PC-9 (cell line): Measurements from ENCODE around the gene IGFBP6. TPM values are rescaled to one million over a fixed set of nuclear protein-coding genes. Genes with fewer than 3 reads are reported as not detected.

Source experiments
- BruUV-seq: library from RNA; stranded (reverse); fragments of 400-500 nt; replicated peaks from 2 replicates; lab custom pipeline; 2021; lab: Mats Ljungman, UMichigan
- CTCF ChIA-PET: fragments of 300-600 bp; sonication (Branson Sonifier 250); formaldehyde crosslinking; loops from one replicate; lab custom pipeline; 2022; ENCODE audit warnings: antibody characterized with exemption; lab: Charles Lee
- POLR2A ChIA-PET: fragments of 300-600 bp; sonication (Branson Sonifier 250); formaldehyde crosslinking; loops from one replicate; lab custom pipeline; 2022; ENCODE audit warnings: antibody characterized with exemption; ENCODE audit not compliant: unreplicated experiment; lab: Charles Lee
- DNase-seq, 2 experiments: peaks; one replicate each; pipeline versions ENCODE4 v3.0.0 to v3.0.0-alpha.2; 2015 to 2022; ENCODE audit warnings: mixed read lengths in 1 of 2
- H2AFZ ChIP-seq: fragments of 200-600 bp; sonication (generic); 2 replicates; pipeline ENCODE4 v1.8.1; 2017; ENCODE audit warnings: antibody characterized with exemption
- H3F3A ChIP-seq: fragments of 200-600 bp; sonication (generic); 2 replicates; pipeline ENCODE4 v1.8.1; 2017; ENCODE audit warnings: antibody characterized with exemption, mild to moderate bottlenecking, low read depth; ENCODE audit not compliant: insufficient read depth
- H3K27ac ChIP-seq: fragments of 200-600 bp; sonication (generic); 2 replicates; pipeline ENCODE4 v1.6.1; 2016; ENCODE audit warnings: mixed run types
- H3K27me3 ChIP-seq: fragments of 200-600 bp; sonication (generic); 2 replicates; pipeline ENCODE4 v1.6.1; 2016; ENCODE audit warnings: low read depth, mixed run types; ENCODE audit not compliant: insufficient read depth
- H3K36me3 ChIP-seq: fragments of 200-600 bp; sonication (generic); 2 replicates; pipeline ENCODE4 v1.6.1; 2016; ENCODE audit warnings: low read depth, mixed run types
- H3K4me1 ChIP-seq: fragments of 200-600 bp; sonication (generic); replicated peaks from 2 replicates; pipeline ENCODE4 v1.6.1; 2016; ENCODE audit warnings: mixed run types; ENCODE audit not compliant: insufficient read depth
- H3K4me2 ChIP-seq: fragments of 200-600 bp; sonication (generic); 2 replicates; pipeline ENCODE4 v1.6.1; 2017; ENCODE audit warnings: mixed run types
- H3K4me3 ChIP-seq: fragments of 200-600 bp; sonication (generic); 2 replicates; pipeline ENCODE4 v1.6.1; 2016; ENCODE audit warnings: mixed run types
- H3K79me2 ChIP-seq: fragments of 200-600 bp; sonication (generic); 2 replicates; pipeline ENCODE4 v1.6.1; 2017; ENCODE audit warnings: low read depth, mixed run types
- H3K9me2 ChIP-seq: fragments of 200-600 bp; sonication (generic); 2 replicates; pipeline ENCODE4 v1.8.1; 2017; ENCODE audit warnings: mild to moderate bottlenecking; ENCODE audit not compliant: insufficient read depth
- H3K9me3 ChIP-seq: fragments of 200-600 bp; sonication (generic); 2 replicates; pipeline ENCODE4 v1.8.1; 2016; ENCODE audit warnings: low read depth; ENCODE audit not compliant: insufficient read depth
- H4K20me1 ChIP-seq: fragments of 200-600 bp; sonication (generic); 2 replicates; pipeline ENCODE4 v1.8.1; 2017; ENCODE audit not compliant: insufficient read depth
- CTCF ChIP-seq: fragments of 200-600 bp; sonication (generic); conservative IDR thresholded peaks from 2 replicates; pipeline ENCODE4 v1.6.1; 2017; ENCODE audit warnings: mixed run types, antibody characterized with exemption, mild to moderate bottlenecking, moderate library complexity
- EZH2 ChIP-seq: fragments of 200-600 bp; sonication (generic); IDR thresholded peaks from 2 replicates; pipeline ENCODE4 v1.8.0; 2017; ENCODE audit warnings: antibody characterized with exemption, low read depth
- intact Hi-C: fragments of 100-400 bp; cut with micrococcal nuclease; formaldehyde crosslinking; loops from one replicate; pipeline ENCODE4 v1.10.0; 2022; ENCODE audit not compliant: unreplicated experiment
- total RNA-seq: library from RNA; stranded (reverse); gene quantifications from 2 replicates; pipeline ENCODE4 v1.2.3, GENCODE V29; 2021

Gene IGFBP6
- total RNA-seq, 1 experiment from 2014 or later: 290 TPM

DNA sequence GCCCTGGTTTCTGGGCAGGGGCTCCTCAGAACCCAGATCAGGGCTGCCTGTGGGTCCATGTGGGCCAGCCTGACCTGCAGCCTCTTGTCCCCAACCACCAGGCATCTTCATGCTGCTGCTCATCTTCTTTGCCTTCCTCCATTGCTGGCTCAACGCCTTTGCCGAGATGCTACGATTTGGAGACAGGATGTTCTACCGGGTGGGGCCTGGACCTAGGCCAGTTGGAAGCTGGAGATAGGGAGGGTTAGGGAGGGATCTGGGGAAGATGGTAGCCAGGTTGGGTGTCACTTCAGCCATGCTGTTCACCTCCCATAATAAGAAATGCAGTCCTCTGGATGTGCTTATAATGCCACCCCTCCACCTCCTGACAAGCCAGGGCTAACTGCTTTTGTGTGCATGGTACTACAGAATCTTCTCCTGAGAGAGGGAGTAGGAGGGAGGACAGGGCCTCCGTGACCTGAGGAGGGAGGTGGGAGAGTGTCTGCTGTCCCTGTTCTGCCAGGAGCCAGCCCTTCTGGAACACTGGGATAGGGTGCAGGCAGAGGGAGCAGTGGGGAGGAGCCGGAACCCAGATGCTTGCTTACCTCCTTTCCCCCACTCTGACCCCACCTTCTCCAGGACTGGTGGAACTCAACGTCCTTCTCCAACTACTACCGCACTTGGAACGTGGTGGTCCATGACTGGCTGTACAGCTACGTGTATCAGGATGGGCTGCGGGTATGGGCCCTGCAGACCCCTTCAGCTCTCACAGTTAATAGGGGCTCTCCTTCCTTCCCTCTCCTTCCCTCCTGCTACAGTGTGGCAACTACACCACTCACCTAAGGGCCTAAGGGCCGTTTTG lies 23.4 kb downstream of the IGFBP6 start:
- no peak overlapping the region for H3K4me3 ChIP-seq
- BruUV-seq: no TSS peak
- no peaks in the 10 kb centered on the region for H3K36me3 ChIP-seq
- no peaks in the 10 kb centered on the region for H3K27me3 ChIP-seq
- H3K4me1 ChIP-seq: no peaks in the 10 kb centered on the region
- ChIA-PET POLR2A (interaction anchor here (0.7 kb wide), 2 partner anchors 16 to 380 kb away, joined by 4 to 21 read pairs; partner anchors contain the start of gene TARBP2), CTCF (no interaction called here)
- H3K4me2 ChIP-seq: no peak overlapping the region
- no peak for TF ChIP-seq EZH2
- no peak for TF ChIP-seq CTCF
- H4K20me1 ChIP-seq: no peaks in the 10 kb centered on the region
- no peak overlapping the region for H2AFZ ChIP-seq
- no peak for DNase-seq
- intact Hi-C loops: no loop called here
- no peaks in the 10 kb centered on the region for H3K79me2 ChIP-seq
- H3K9me2 ChIP-seq: no peaks in the 10 kb centered on the region
- no peaks in the 10 kb centered on the region for H3K9me3 ChIP-seq
- H3F3A ChIP-seq: no peaks in the 10 kb centered on the region; the same call in 1 of the 2 replicates
- no peak overlapping the region for H3K27ac ChIP-seq

GRCh38 chr12:53122961-53123468 lies 25.5 kb downstream of the IGFBP6 start:
- ChIA-PET POLR2A (no interaction called here), CTCF (no interaction called here)
- Histone ChIP-seq H3K9me2 (no peaks in the 10 kb centered on the region; the same call in 1 of the 2 replicates), H3K79me2 (no peaks in the 10 kb centered on the region), H3F3A (no peaks in the 10 kb centered on the region; the same call in 1 of the 2 replicates), H3K9me3 (no peaks in the 10 kb centered on the region), H3K36me3 (no peaks in the 10 kb centered on the region), H3K27me3 (no peaks in the 10 kb centered on the region), H3K4me1 (no peaks in the 10 kb centered on the region), H2AFZ (no peak overlapping the region), H3K4me2 (no peak overlapping the region), H3K4me3 (no peak overlapping the region), H3K27ac (no peak overlapping the region), H4K20me1 (no peaks in the 10 kb centered on the region)
- DNase-seq: no peak
- TF ChIP-seq CTCF (no peak), EZH2 (no peak)
- intact Hi-C loops: no loop called here
- no TSS peak for BruUV-seq

DNA sequence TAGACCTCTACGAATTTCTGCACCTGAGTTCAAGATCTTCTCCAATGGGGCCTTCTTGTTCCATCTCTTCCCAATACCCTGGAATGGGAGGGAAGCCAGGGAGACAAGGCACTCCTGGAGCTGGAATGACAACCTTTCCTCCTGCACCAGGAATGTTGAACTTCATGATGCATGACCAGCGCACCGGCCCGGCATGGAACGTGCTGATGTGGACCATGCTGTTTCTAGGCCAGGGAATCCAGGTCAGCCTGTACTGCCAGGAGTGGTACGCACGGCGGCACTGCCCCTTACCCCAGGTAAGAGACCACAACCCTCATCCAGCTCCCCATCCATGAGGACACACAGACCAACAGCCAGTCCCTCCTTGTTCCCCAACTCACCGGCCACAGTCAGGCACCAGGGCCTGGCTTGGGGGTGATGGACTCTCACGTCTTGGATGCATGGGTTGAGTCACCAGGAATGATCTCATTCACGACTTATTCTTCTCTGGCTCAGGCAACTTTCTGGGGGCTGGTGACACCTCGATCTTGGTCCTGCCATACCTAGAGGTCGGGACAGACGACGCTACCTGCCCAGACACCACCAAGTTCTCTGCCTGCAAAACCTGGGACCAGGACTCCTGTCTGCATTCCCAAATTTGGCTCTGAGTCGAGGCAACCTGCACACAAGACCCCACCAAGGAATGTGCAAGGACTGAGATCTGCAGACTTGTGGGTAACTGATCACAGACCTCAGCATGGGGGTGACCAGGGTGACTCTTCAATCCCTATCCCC lies 26.3 kb downstream of the IGFBP6 start:
- Histone ChIP-seq H3K9me2 (no peaks in the 10 kb centered on the region; the same call in 1 of the 2 replicates), H3K27me3 (no peaks in the 10 kb centered on the region), H3K4me1 (no peaks in the 10 kb centered on the region), H3K27ac (no peak overlapping the region), H3K9me3 (no peaks in the 10 kb centered on the region), H3F3A (no peaks in the 10 kb centered on the region; the same call in 1 of the 2 replicates), H3K4me2 (no peak overlapping the region), H2AFZ (no peak overlapping the region), H3K36me3 (no peaks in the 10 kb centered on the region), H3K79me2 (no peaks in the 10 kb centered on the region), H4K20me1 (no peaks in the 10 kb centered on the region), H3K4me3 (no peak overlapping the region)
- intact Hi-C loops: no loop called here
- TF ChIP-seq EZH2: no peak
- TF ChIP-seq CTCF: no peak
- POLR2A ChIA-PET: no interaction called here
- no peak for DNase-seq
- CTCF ChIA-PET: no interaction called here
- no TSS peak for BruUV-seq
